NCI-H446 treated with DMSO at 0.1 percent for 48 hours (cell line): ENCODE results near the gene TBXAS1.

Experiments
- DNase-seq: peaks from one replicate; lab custom pipeline; 2025; lab: John Stamatoyannopoulos, UW

Gene TBXAS1

GRCh38 chr7:140004672-140005071 lies 175.6 kb downstream of the TBXAS1 start:
- no peak for DNase-seq

GRCh38 chr7:140005341-140005740 lies 176.3 kb downstream of the TBXAS1 start:
- no peak for DNase-seq

DNA sequence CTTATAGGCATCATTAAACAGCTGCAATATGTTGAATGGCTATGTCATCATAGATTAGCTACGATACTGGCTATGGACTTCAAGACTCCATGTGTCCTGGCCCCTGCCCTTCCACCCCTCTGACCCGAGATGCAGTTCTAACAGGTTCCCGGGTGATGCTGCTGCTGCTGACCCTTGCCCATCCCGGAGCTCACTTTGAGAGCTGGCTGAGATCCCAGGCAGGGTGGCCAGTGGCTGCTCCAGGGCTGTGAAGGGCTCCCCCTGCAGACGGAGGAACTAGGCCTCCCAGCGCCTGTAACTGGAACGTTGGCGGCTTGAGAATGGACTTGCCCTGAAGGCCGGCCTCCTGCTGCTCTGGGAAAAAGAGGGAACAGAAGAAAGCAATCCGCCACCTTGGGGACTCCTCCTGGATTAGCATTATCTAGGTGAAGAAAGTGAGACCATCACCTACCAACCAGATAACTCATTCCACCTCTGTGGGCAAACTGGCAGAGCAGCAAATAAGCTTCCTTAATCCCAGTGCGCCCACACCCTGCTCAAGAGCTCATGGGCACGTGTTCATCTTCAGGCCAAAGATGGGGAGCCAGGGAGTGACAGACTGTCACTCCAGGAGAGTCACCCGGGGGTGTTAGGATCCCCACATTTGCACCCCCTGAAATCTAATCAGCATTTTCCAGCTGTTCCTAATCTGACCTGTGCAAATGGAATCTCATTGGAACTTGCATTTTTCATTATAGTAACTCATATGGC lies 176.9 kb downstream of the TBXAS1 start:
- DNase-seq, result no peak

- no peak for DNase-seq
These were observed 177.5 kb downstream of the TBXAS1 start for GRCh38 chr7:140006600-140006999.

DNA sequence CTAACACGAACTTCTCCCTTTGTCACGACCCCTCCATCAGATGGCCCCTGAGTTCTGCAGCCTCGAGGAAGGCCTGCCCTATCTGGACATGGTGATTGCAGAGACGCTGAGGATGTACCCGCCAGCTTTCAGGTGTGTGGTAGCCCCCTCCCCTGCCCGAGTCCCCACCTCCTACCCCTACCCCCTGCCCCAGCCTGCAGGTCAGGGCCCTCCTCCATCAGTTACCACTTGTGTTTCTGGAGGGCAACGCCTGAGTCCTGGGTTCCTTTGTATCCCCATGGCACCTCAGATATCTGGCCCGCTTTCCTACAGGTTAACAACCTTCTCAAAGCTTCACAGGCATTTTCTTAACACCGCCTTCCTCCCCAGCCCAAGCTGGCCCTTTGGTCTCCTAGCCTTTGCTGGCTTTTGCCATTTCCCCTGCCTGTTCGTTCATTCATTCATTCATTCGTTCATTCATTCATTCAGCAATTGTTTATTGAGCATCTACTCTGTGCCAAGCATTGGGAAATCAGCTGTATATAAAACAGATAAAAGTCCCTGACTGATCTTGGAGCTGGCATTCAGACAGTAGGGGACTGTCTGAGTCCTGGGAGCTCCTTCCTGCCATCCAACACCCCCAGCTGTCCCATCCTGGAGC lies 178.1 kb downstream of the TBXAS1 start:
- no peak for DNase-seq

DNA sequence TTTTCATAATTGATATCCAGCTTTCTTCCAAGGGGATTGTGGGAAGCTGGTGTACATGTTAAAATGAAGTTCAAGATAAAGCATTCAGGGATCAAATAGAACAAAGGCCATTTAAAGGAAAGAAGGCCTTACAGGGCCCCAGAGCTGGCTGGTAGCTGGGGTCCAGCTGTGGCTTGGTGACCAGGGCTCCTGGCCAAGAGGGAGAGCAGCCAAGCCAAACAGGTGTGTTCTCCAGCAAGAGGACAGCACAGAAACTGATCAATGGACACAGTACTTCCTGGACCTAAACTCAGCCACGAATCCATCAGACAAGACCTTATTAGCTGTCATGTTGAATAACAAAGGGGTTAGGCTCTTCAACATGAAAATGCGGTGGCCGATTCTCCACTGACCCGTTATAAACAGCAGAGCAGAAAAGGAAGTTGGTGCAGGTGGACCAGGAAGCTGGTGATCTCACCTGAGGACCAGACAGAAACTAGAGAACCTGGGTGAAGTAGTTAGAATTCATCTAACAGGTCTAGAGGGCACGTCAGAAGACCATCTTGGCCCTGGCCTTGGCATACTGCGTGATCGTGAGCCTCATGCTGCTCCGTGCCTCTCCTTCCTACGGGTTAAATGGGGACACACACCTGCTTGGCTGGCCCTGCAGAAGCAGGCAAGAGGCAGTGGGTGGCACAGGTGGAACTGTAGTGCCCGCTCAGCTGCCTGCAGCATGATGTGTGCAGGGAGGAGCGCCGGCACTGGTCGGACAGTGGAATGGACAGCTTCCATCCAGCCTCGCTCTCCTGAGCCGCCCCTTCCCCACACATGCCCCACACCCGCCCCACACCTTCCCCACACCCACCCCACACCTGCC lies 179.9 kb downstream of the TBXAS1 start:
- no peak for DNase-seq

DNA sequence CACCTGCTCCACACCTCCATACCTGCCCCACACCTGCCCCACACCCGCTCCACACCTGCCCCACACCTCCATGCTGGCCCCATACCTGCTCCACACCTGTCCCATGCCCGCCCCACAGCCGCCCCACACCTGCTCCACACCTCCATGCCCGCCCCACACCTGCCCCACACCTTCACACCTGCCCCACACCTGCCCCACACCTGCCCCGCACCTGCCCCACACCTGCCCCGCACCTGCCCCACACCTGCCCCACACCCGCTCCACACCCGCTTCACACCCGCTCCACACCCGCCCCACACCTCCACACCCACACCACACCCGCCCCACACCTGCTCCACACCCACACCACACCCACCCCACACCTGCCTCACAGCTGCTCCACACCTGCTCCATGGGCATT lies 180.7 kb downstream of the TBXAS1 start:
- DNase-seq, result no peak

DNA sequence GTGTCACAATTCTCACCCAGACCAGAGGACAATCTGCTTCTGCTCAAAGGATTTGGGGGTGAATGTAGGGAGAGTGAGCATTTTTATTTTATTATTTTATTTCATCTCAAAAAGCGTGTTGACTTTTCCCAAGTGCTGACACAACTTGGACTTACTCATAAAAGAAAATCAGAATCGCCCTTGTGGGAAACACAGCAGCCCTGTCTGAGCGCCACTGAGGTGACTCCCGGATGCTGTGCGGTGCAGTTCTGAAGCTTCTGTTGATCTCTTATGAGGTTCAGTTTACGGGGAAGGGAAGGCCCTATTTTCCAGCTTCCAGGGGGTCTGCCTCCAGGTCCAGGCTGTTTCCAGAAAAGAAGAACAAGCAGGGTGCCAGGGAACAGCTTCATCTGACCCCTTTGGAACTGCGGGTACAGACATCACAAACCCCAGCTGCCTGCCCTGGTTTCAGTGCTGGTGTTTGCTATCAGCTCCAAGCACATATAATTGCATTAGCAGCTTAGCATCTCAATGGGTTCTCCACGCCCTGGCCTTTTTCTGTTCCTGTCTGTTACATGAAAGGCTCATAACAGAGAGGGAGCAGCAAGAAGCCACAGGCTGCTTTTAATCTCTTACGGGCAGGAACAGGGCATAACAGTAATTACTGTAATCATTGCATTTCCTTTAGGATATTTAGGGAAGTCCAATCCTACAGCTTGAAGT lies 181.3 kb downstream of the TBXAS1 start:
- no peak for DNase-seq

DNA sequence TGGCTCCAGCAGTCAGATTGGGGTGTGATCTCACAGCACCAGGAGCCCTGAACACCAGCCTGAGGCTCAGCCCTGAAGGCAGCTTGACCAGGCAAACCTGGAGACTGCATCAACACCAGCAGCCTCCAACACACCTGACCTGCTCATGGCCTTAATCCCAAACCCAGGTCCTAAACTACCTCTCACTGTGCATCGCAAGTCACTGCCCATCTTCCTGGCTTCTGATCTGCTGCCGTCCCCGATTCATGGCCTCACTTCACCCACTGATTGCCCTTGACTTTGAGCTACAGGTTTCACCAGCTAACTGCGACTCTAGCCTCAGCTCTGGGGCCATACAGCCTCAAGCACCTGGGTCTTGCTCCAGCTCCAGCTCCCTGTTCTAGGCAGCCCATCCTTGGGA lies 184.6 kb downstream of the TBXAS1 start:
- DNase-seq, result no peak

DNA sequence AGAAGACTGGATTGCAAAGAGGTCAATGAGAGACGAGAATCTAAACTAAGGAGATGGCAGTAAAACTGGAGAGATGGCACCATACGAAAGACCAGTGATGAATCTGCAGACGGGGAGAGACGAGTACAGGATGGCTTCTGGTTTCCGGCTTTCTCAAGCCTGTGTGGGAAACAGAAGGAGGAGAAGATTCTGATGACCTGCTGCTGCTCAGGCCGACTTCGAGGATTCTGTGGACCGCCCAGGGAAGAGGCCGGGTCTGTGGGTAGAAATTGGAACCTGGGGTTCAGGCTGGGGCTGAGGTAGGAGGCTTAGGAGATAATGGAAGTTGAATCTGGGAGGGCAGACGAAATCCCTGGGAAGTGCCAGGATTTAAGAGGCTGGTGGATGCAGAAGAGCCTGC lies 185.1 kb downstream of the TBXAS1 start:
- no peak for DNase-seq

GRCh38 chr7:140015471-140015970 lies 186.5 kb downstream of the TBXAS1 start:
- no peak for DNase-seq

- DNase-seq, result no peak
These were observed 187.5 kb downstream of the TBXAS1 start for GRCh38 chr7:140016540-140016939.

- DNase-seq, result no peak
These were observed 188.0 kb downstream of the TBXAS1 start for GRCh38 chr7:140017034-140017433.

- DNase-seq, result no peak
These were observed 188.5 kb downstream of the TBXAS1 start for GRCh38 chr7:140017543-140017942.

DNA sequence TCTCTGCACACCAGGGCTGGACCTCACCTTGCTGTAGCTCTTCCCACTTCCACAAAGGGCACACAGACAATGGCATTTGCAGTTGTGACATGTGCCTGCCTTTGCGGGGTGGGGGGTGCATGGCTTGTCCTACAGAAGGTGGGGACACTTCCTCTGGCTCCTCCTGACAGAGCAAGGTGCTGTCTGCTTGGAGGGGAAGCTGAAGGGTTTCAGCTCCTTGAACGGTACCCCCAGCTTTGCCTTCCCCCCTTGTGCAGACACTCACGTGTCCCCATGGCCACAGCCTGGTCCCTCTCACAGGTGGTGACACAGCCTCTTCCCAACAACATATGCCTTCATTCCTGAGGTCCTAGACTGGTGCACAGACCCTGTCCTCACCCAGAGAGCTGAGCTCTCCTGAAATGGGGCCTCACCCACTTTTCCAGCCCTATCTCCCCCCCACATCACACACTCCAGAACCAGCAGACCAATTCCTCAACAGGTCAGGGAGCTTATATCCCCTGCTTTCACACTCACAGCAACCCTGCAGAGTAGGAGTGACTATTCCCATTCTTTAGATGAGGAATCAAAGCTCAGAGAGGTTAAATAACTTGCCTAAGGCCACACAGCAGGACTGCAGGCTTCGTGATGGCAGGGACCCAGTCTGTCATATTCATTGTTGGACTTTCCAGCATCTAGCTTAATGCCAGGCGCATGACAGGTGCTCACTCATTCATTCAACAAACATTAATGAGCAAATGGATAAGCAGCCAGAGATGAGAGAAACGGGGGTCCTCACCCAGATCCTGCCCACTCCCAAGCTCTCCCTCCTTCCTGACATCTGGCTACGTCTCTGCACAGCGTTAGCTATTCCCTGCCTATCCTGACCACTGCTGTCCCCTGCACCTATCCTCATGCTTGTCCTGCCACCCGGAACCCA lies 189.3 kb downstream of the TBXAS1 start:
- no peak for DNase-seq

DNA sequence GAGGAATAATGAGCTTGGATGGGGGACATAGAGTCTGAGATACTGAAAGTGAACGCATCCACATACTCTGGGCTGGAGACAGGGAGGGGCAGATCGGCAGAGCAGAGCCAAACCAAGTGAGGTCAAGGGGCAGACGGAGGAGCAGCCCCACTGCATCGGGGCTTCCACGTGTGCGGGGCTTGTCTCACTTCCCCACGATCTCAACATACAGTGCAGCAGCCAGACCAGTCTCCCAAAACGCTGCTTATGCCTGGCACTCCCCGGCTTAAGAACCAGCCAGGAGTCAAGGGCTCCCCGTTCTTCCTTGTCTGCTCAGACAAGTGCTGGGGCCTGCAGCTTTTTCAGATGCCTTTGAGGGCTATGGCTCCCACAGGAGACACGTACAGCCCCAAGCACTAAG lies 190.1 kb downstream of the TBXAS1 start:
- no peak for DNase-seq

- DNase-seq, result no peak
These were observed 190.5 kb downstream of the TBXAS1 start for GRCh38 chr7:140019606-140020005.

GRCh38 chr7:140021603-140022002 lies 192.5 kb downstream of the TBXAS1 start:
- no peak for DNase-seq

DNA sequence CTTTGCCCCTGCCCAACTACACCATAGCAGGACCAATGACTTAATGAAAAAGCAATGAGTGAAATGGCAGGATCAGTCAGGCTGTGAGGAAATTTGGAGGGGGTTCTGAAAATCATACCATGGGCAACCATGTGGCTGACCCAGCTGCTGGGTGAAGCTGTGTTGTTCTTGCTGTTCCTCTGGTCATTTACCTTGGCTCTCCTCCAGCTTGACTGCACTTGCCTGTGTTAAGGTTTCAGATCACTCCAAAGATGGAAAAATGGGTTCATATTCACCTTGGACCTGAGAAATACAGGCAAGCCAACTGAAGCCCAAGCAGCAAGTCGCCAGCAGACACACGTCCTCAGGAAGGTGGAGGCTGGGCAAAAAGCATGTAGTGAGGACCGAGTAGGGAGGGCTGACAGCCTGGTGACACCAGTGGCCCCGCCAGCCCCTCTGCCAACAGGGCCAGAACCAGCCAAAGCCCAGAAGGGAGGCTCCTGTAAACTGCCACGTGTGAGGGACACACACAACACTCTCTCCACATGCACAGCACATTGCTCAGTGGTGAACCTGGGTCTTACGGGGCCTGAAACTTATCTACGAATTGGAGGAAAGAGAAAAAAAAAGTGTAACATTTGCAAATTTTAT lies 193.6 kb downstream of the TBXAS1 start:
- no peak for DNase-seq

DNA sequence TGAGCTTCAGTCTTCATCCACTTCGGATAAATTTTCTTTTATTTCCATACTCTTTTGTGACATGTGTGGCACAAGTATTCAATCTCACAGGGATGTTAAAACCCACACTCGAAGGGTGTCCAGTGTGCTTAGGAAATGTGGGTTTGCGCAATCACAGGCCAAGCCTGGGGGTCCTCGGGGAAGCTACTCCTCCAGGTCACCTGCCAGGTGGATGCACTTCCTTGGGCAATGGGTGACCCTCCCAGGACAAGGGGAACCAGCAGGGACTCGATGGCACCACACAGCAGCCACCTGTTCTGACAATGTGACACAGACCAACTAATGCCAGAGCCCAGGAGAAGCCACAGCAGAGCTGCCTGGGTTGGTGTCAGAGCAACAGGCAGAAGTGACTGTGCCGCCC lies 194.7 kb downstream of the TBXAS1 start:
- DNase-seq, result no peak

DNA sequence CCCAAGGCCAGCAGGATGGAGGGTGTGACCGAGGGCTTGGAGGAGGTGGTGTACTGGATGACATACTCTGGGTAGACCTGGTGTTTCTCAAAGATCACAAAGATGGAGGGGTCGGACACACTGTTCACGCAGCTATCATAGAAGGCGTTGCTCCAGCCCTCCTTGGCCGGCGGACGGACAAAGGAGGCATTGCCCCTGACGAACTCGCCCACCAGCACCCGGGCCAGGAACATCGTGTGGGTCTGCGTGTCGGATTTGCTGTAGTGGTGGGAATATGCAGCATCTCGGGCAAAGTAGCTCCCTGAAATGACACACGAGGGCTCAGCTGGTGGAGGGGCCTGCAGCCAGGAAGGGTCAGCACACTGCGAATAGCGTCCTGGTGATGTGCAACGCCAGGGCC lies 195.5 kb downstream of the TBXAS1 start:
- DNase-seq, result no peak
